Skeletal muscle tissue (tissue), 4 donors: ENCODE measurements around the gene FOSL1. TPM values are rescaled to one million over a fixed set of nuclear protein-coding genes. Genes with fewer than 3 reads are reported as not detected.

Experiments used
- H3K27ac ChIP-seq: one replicate; pipeline ENCODE4 v1.7.0; 2013; ENCODE audit warnings: mild to moderate bottlenecking, low read depth, low read length, inconsistent platforms
- H3K27me3 ChIP-seq, 3 donors: one replicate each; pipeline ENCODE4 v1.7.0; 2013; ENCODE audit warnings: low read length in 3 of 3; ENCODE audit not compliant: control insufficient read depth in 3 of 3, insufficient read depth in 3 of 3
- H3K36me3 ChIP-seq, 3 donors: one replicate each; pipeline ENCODE4 v1.7.0; 2013; ENCODE audit warnings: low read length in 3 of 3; ENCODE audit not compliant: control insufficient read depth in 3 of 3, insufficient read depth in 3 of 3
- H3K4me1 ChIP-seq, 3 donors: one replicate each; pipeline ENCODE4 v1.7.0; 2013; ENCODE audit warnings: low read length in 3 of 3, mild to moderate bottlenecking in 3 of 3; ENCODE audit not compliant: control insufficient read depth in 3 of 3, insufficient read depth in 3 of 3
- H3K4me3 ChIP-seq, 3 donors: one replicate each; pipeline ENCODE4 v1.7.0; 2013; ENCODE audit warnings: low read length in 3 of 3
- H3K9ac ChIP-seq, 3 donors: one replicate each; pipeline ENCODE4 v1.7.0; 2013; ENCODE audit warnings: low read length in 3 of 3, mild to moderate bottlenecking in 3 of 3, moderate library complexity in 2 of 3, low read depth in 1 of 3
- H3K9me3 ChIP-seq, 3 donors: one replicate each; pipeline ENCODE4 v1.7.0; 2013; ENCODE audit warnings: low read length in 3 of 3; ENCODE audit not compliant: control insufficient read depth in 3 of 3
- total RNA-seq: library from RNA; depleted of rRNA; stranded (reverse); fragments of >200 nt; gene quantifications from one replicate; pipeline ENCODE4 v1.2.3, GENCODE V29; 2014
- donor health status: Osteomylitis.

The FOSL1 gene
- total RNA-seq, 1 donor from 2014 or later, result not detected

GRCh38 chr11:65847746-65848145 is 52.4 kb downstream of the FOSL1 start:
- Histone ChIP-seq H3K4me3 (no peak overlapping the region), H3K9ac (no peak overlapping the region), H3K36me3 (peaks cover 13 to 21% (median 18%) of the 10 kb centered on the region in 3 donors), H3K27me3 (no peaks in the 10 kb centered on the region), H3K27ac (no peak overlapping the region), H3K9me3 (peaks cover 0 to 5% (median 0%) of the 10 kb centered on the region in 3 donors), H3K4me1 (no peaks in the 10 kb centered on the region)

DNA sequence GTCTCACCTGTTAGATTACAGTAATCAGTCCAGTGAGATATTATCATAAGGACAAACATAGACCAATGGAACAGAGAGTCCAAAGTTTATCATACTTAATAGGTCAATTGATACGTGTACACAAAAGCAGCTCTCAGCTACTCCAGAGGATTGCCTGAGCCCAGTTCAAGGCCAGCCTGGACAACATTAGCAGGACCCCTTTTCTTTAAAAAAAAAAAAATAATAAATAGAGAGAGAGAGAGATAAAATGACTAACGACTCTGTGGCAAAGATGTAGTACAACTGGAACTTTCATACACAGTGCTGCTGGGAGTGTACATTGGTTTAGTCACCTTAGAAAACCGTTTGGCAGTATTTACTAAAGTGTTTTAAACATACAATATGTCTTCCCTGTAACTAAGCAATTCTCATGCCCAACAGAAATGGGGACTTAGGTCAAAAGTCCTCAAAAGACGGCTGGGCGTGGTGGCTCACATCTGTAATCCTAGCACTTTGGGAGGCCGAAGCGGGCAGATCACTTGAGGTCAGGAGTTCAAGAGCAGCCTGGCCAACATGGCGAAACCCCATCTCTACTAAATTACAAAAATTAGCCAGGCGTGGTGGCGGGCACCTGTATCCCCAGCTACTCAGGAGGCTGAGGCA is 55.8 kb downstream of the FOSL1 start:
- Histone ChIP-seq H3K4me1 (no peaks in the 10 kb centered on the region), H3K9ac (no peak overlapping the region), H3K27ac (no peak overlapping the region), H3K27me3 (no peaks in the 10 kb centered on the region), H3K4me3 (no peak overlapping the region), H3K9me3 (no peaks in the 10 kb centered on the region), H3K36me3 (no peaks in the 10 kb centered on the region)

DNA sequence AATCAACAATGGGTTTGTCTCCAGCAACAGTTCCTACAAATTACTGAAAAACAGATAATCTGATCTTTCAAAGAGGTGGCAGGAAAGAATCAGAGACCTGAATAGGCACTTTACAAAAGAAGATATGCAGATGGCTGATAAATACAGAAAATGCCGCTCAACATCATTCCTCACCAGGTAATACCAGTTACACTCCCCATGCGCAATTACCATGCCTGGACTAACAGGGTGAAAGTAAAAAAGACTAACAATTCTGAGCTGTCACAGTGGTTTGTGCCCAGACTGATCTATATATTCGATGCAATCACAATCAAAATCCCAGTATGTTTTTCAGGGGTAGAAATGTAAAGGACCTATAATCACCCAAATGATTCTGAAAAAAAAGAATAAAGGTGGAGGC is 56.4 kb downstream of the FOSL1 start:
- no peak overlapping the region for H3K4me3 ChIP-seq
- H3K9ac ChIP-seq, result no peak overlapping the region
- no peaks in the 10 kb centered on the region for H3K36me3 ChIP-seq
- no peaks in the 10 kb centered on the region for H3K4me1 ChIP-seq
- H3K9me3 ChIP-seq, result no peaks in the 10 kb centered on the region
- H3K27me3 ChIP-seq, result no peaks in the 10 kb centered on the region
- H3K27ac ChIP-seq, result no peak overlapping the region

DNA sequence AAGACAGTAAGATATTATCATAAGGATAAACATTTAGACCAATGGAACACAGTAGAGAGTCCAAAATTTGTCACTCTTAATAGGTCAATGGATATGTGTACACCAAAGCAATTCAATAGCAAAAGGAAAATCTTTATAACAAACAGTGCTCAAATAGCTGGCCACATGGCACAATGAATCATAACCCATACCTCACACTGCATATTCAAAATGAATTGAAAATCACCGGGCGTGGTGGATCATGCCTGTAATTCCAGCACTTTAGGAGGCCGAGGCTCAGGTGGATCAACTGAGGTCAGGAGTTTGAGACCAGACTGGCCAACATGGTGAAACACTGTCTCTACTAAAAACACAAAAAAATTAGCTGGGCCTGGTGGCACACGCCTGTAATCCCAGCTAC is 58.0 kb downstream of the FOSL1 start:
- H3K36me3 ChIP-seq, result no peaks in the 10 kb centered on the region
- no peak overlapping the region for H3K27ac ChIP-seq
- H3K9me3 ChIP-seq, result no peaks in the 10 kb centered on the region
- no peak overlapping the region for H3K4me3 ChIP-seq
- H3K9ac ChIP-seq, result no peak overlapping the region
- no peaks in the 10 kb centered on the region for H3K4me1 ChIP-seq
- no peaks in the 10 kb centered on the region for H3K27me3 ChIP-seq

Other genes starting within 250 kb of the FOSL1 start
- gene RELA, start 237.5 kb downstream of the FOSL1 start, total RNA-seq, result 13.0 TPM
- 44.9 TPM for gene KAT5, start 188.1 kb downstream of the FOSL1 start, total RNA-seq
- 11.0 TPM for gene RNASEH2C, start 179.6 kb downstream of the FOSL1 start, total RNA-seq
- gene AP5B1, start 119.4 kb downstream of the FOSL1 start, total RNA-seq, result 2.1 TPM
- not detected for gene OVOL1, start 113.3 kb downstream of the FOSL1 start, total RNA-seq
- under 0.01 TPM for gene SNX32, start 66.4 kb downstream of the FOSL1 start, total RNA-seq
- 275 TPM for gene CFL1, start 42.2 kb downstream of the FOSL1 start, total RNA-seq
- 34.4 TPM for gene MUS81, start 40.0 kb downstream of the FOSL1 start, total RNA-seq
- gene EFEMP2, start 27.6 kb downstream of the FOSL1 start, total RNA-seq, result 35.0 TPM
- 1.0 TPM for gene CTSW, start 20.6 kb downstream of the FOSL1 start, total RNA-seq
- 110 TPM for gene FIBP, start 11.9 kb downstream of the FOSL1 start, total RNA-seq
- gene CCDC85B, start 9.7 kb downstream of the FOSL1 start, total RNA-seq, result 12.0 TPM
- 12.5 TPM for gene C11orf68, start 18.7 kb upstream of the FOSL1 start, total RNA-seq
- gene DRAP1, start 19.0 kb upstream of the FOSL1 start, total RNA-seq, result 71.0 TPM
- not detected for gene TSGA10IP, start 45.1 kb upstream of the FOSL1 start, total RNA-seq
- gene SART1, start 61.3 kb upstream of the FOSL1 start, total RNA-seq, result 45.9 TPM
- 20.9 TPM for gene EIF1AD, start 101.8 kb upstream of the FOSL1 start, total RNA-seq
- gene BANF1, start 102.1 kb upstream of the FOSL1 start, total RNA-seq, result 26.6 TPM
- gene CST6, start 111.6 kb upstream of the FOSL1 start, total RNA-seq, result not detected
- gene CATSPER1, start 126.1 kb upstream of the FOSL1 start, total RNA-seq, result not detected
- under 0.01 TPM for gene GAL3ST3, start 148.8 kb upstream of the FOSL1 start, total RNA-seq
- 62.1 TPM for gene SF3B2, start 152.0 kb upstream of the FOSL1 start, total RNA-seq
- gene PACS1, start 169.9 kb upstream of the FOSL1 start, total RNA-seq, result 13.6 TPM